Naive B cell (primary cell): ENCODE results near the gene LIX1L. TPM values are rescaled to one million over a fixed set of nuclear protein-coding genes. Genes with fewer than 3 reads are reported as not detected.
A peak's percentile ranks its signal among the peaks of the same experiment; 100 is the strongest.

Experiments
- ATAC-seq, 2 donors: fragments of 150-1000 bp; cut with Tn5 transposase; 2 replicates each; pipeline ENCODE4 v1.10.0; 2021; ENCODE audit warnings: low read depth in 2 of 2, mild to moderate bottlenecking in 2 of 2, moderate library complexity in 2 of 2
- DNase-seq: peaks from one replicate; pipeline ENCODE4 v3.0.0; 2022
- H3K27ac Mint-ChIP-seq, 6 donors: one replicate each; pipeline ENCODE4 v1.8.0; 2020 to 2022; ENCODE audit warnings: mild to moderate bottlenecking in 6 of 6, mixed read lengths in 6 of 6, moderate library complexity in 5 of 6, inconsistent platforms in 2 of 6
- H3K27me3 Mint-ChIP-seq, 3 donors: one replicate each; pipeline ENCODE4 v1.8.0; 2021 to 2022; ENCODE audit warnings: mixed read lengths in 3 of 3, mild to moderate bottlenecking in 1 of 3
- H3K36me3 Mint-ChIP-seq, 2 donors: one replicate each; pipeline ENCODE4 v1.8.0; 2020 to 2022; ENCODE audit warnings: mixed read lengths in 2 of 2, inconsistent platforms in 1 of 2, mild to moderate bottlenecking in 1 of 2
- H3K4me1 Mint-ChIP-seq, 3 donors: one replicate each; pipeline ENCODE4 v1.8.0; 2020 to 2022; ENCODE audit warnings: mixed read lengths in 3 of 3, inconsistent platforms in 1 of 3, mild to moderate bottlenecking in 1 of 3, moderate library complexity in 1 of 3
- H3K4me3 Mint-ChIP-seq, 8 donors: one replicate each; pipeline ENCODE4 v1.8.0; 2020 to 2022; ENCODE audit warnings: mild to moderate bottlenecking in 8 of 8, mixed read lengths in 8 of 8, moderate library complexity in 8 of 8, inconsistent platforms in 2 of 8
- H3K9me3 Mint-ChIP-seq, 7 donors: one replicate each; pipeline ENCODE4 v1.8.0; 2020 to 2022; ENCODE audit warnings: mixed read lengths in 7 of 7, mild to moderate bottlenecking in 5 of 7, inconsistent platforms in 2 of 7, moderate library complexity in 1 of 7
- polyA plus RNA-seq, 6 donors: library from polyadenylated mRNA; unstranded; fragments of 300-500 nt; fragmentation: Illumina TruSeq; gene quantifications; one replicate each; pipeline ENCODE4 v1.2.3, GENCODE V29; 2021; ENCODE audit warnings: low read depth in 6 of 6

The LIX1L gene
- polyA plus RNA-seq, 6 donors from 2014 or later, result 10.6 to 14.2 (median 12.7) TPM

DNA sequence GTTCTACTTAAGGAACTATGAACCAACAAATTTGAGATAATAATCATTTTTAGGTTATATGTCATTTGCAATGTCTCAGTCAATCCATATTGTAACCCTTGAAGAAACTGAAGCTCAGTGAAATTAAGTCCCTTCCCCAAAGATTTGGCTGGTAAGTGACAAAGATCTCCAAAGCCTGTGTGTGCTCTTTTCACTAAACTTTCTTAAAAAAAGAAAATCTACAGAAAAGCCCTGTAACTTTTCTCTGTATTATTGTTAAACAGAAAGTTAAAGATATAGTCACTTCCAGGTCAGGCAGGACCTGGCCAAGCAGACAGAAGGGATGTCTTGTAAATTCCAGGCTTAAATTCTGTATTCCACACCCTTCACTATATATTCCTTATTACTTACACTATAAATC, 1.5 kb downstream of the LIX1L start:
- H3K36me3 Mint-ChIP-seq, result peaks cover 0 to 4% of the 10 kb centered on the region in 2 donors
- ATAC-seq (no peak), DNase-seq (no peak)
- H3K4me3 Mint-ChIP-seq, result peak overlapping the region; percentile 88 to 96 (median 92)
- peaks cover 52 to 69% (median 63%) of the 10 kb centered on the region in 3 donors for H3K4me1 Mint-ChIP-seq
- H3K27ac Mint-ChIP-seq, result peak overlapping the region in 5 of 6 donors; percentile 4 to 97 (median 60)
- no peaks in the 10 kb centered on the region for H3K27me3 Mint-ChIP-seq
- no peaks in the 10 kb centered on the region for H3K9me3 Mint-ChIP-seq

DNA sequence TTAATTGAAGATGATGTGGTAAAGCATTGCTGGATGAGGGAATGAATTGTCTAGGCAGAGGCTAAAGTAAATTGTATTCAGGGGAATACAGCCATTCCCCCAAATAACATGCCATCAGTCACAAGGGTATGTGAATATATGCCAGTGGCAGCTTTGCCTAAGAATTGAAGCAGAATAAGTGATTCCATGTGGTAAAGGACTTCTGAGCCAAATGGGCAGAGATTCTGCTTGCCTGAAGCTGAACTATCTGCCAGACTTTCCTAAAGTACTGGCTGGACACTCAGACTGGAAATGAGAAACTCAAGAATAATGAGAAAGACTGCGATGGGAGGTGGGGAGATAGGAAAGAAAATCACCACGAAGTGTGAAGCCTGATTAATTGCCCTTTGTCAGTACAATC, 2.4 kb downstream of the LIX1L start:
- peak overlapping the region in 2 of 8 donors; percentile 53 to 58 for H3K4me3 Mint-ChIP-seq
- peak overlapping the region in 3 of 6 donors; percentile 16 to 45 (median 25) for H3K27ac Mint-ChIP-seq

DNA sequence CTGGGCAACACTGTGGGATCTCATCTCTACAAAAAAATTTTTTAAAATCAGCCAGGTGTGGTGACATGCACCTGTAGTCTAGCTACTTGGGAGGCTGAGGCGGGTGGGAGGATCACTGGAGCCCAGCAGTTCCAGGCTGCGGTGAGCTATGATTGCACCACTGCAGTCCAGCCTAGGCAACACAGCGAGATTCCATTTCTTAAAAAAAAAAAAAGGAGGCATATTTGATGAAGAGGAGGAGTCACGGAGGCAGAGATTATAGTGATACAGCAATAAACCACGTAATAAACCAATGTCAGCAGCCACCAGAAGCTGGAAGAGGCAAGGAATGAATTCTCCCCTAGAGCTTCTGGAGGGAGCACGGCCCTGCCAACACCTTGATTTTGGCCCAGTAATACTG, 4.0 kb downstream of the LIX1L start:
- peak overlapping the region in 2 of 6 donors; percentile 18 to 81 for H3K27ac Mint-ChIP-seq
- H3K36me3 Mint-ChIP-seq, result peaks cover 0 to 4% of the 10 kb centered on the region in 2 donors
- H3K4me1 Mint-ChIP-seq, result peaks cover 44 to 56% (median 55%) of the 10 kb centered on the region in 3 donors
- no peaks in the 10 kb centered on the region for H3K9me3 Mint-ChIP-seq
- DNase-seq (no peak), ATAC-seq (no peak)
- H3K4me3 Mint-ChIP-seq, result peak overlapping the region in 1 of 8 donors; percentile 58
- H3K27me3 Mint-ChIP-seq, result no peaks in the 10 kb centered on the region

More for the DNA sequence above, 2.4 kb downstream of the LIX1L start:
- H3K27me3 Mint-ChIP-seq, result no peaks in the 10 kb centered on the region
- ATAC-seq (no peak), DNase-seq (no peak)
- H3K9me3 Mint-ChIP-seq, result no peaks in the 10 kb centered on the region
- peaks cover 47 to 61% (median 58%) of the 10 kb centered on the region in 3 donors for H3K4me1 Mint-ChIP-seq
- peaks cover 0 to 4% of the 10 kb centered on the region in 2 donors for H3K36me3 Mint-ChIP-seq

DNA sequence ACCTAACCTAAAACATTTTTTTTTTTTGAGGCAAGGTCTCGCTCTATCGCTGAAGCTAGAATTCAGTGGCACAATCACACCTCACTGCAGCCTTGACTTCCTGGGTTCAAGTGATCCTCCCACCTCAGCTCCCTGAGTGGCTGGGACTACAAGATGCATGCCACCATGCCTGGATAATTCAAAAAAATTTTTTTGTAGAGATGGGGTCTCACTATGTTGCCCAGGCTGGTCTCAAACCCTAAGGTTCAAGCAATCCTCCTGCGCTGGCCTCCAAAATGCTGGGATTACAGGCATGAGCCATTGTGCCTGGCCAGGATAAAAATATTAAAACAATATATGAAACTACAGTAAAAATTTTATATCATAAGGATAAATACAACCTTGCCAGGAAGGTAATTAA, 4.9 kb downstream of the LIX1L start:
- Mint-ChIP-seq H3K36me3 (peaks cover 0 to 4% of the 10 kb centered on the region in 2 donors), H3K27me3 (no peaks in the 10 kb centered on the region), H3K4me1 (peaks cover 34 to 47% (median 45%) of the 10 kb centered on the region in 3 donors), H3K4me3 (no peak overlapping the region), H3K9me3 (no peaks in the 10 kb centered on the region), H3K27ac (no peak overlapping the region)
- DNase-seq, result no peak
- no peak for ATAC-seq

DNA sequence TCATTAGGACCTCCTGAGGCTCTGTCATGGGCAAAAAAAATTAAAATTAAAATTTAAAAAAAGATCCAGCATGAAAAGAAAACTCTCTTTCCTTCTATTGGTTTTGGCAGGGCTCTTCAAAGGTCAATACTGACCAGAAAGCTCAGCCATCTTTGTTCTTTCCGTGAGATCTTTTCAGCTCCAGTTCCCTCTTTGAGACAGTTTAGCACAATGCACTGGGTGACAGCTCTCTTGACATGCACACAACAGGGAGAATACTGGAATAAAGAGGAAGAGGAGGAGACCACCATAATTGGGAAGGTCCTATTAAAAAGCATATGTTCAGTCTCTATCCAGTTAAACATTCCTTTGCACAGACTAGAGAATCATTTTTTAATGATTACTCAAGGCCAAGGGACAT, 6.3 kb downstream of the LIX1L start:
- Mint-ChIP-seq H3K27ac (no peak overlapping the region), H3K27me3 (no peaks in the 10 kb centered on the region), H3K4me1 (peaks cover 26 to 37% (median 36%) of the 10 kb centered on the region in 3 donors), H3K4me3 (no peak overlapping the region), H3K9me3 (no peaks in the 10 kb centered on the region), H3K36me3 (peaks cover 0 to 6% of the 10 kb centered on the region in 2 donors)
- DNase-seq (no peak), ATAC-seq (no peak)

DNA sequence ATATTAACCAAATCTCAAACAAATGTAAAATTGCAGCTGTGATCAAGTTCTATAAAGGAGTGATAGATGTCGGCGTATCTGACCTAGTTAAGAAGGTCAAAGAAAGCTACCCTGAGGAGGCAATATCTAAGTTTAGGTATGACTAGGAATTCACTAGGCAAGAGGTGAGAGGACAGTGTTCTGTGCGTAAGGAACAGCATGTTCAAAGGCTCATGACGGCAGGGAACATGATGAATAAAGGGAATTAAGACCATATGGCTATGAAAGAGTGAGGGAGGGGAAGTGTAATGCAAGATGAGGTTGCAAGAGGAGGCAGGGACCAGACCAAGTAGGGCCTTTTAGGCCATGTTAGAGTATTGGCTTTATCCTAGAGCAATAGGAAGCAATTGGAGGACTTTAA, 8.6 kb downstream of the LIX1L start:
- H3K27ac Mint-ChIP-seq, result no peak overlapping the region
- DNase-seq (no peak), ATAC-seq (no peak)
- no peak overlapping the region for H3K4me3 Mint-ChIP-seq
- peaks cover 13 to 20% (median 14%) of the 10 kb centered on the region in 3 donors for H3K4me1 Mint-ChIP-seq
- H3K9me3 Mint-ChIP-seq, result no peaks in the 10 kb centered on the region
- no peaks in the 10 kb centered on the region for H3K27me3 Mint-ChIP-seq
- H3K36me3 Mint-ChIP-seq, result peaks cover 0 to 9% of the 10 kb centered on the region in 2 donors

DNA sequence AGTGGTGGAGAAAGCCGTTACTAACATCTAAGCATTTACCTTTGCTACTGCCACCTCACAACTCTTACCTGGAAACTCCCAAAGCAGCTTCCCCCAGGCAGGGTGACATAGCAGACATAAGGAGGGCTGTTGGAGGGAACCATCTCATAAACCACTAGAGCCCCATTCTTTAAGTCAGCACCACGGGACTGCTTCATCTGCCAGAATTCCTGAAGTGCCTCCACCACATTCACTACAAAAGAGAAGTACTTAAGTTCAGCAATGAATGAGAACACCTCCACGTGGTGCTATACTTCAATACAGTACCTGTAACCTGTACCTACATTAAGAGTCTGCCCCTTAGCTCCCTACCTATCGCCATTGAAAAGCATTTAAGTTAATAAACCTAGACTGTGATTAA, 10.3 kb downstream of the LIX1L start:
- H3K4me1 Mint-ChIP-seq, result peaks cover 5 to 17% (median 15%) of the 10 kb centered on the region in 3 donors
- no peaks in the 10 kb centered on the region for H3K27me3 Mint-ChIP-seq
- no peak overlapping the region for H3K27ac Mint-ChIP-seq
- H3K36me3 Mint-ChIP-seq, result peaks cover 7 to 19% of the 10 kb centered on the region in 2 donors
- no peak overlapping the region for H3K4me3 Mint-ChIP-seq
- ATAC-seq (no peak), DNase-seq (no peak)
- H3K9me3 Mint-ChIP-seq, result no peaks in the 10 kb centered on the region

DNA sequence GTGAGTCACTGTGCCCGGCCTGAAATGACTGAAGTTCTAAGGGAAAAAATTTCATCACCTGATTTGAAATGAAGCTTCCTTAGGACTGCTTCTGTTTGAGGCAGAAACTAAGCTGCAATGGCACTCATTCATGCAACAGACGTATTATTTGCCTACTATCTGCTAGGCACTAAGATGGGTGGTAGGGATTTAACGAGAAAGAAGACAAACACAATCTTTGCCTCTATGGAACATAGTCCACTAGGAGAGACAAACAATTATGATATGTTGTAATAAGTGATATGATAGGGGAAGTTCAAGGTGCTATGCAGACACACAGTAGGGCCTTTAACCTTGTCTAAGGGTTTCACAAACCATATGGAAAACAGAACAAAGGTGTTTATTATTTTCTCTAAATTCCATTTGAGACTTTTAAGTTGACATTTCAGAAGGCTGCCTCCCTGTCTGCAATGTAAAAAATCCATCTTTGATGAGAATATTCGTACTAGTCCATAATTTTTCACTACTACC, 11.3 kb downstream of the LIX1L start:
- H3K4me1 Mint-ChIP-seq, result peaks cover 5 to 16% (median 10%) of the 10 kb centered on the region in 3 donors
- no peak for DNase-seq

DNA sequence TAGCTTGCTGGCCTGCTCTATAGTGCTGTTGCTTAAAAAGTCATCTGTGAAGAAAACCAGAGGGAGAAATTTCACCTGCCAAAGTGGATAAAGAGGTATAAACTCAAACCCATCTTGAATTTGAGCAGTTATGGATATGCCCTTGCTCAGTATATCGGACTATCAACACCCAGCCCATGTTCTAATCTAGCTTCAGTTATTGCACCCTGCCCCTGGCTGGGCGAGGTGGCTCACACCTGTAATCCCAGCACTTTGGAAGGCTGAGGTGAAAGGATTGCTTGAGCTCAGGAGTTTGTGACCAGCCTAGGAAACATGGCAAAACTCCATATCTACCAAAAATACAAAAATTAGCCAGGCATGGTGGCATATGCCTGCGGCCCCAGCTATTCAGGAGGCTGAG, 13.3 kb downstream of the LIX1L start:
- ATAC-seq (no peak), DNase-seq (no peak)
- Mint-ChIP-seq H3K4me3 (no peak overlapping the region), H3K27ac (peak overlapping the region in 2 of 6 donors; percentile 30 to 44), H3K9me3 (no peaks in the 10 kb centered on the region), H3K36me3 (peaks cover 13 to 19% of the 10 kb centered on the region in 2 donors), H3K27me3 (no peaks in the 10 kb centered on the region), H3K4me1 (peaks cover 3 to 11% (median 5%) of the 10 kb centered on the region in 3 donors)

More for the DNA sequence above, 11.3 kb downstream of the LIX1L start:
- H3K27ac Mint-ChIP-seq, result peak overlapping the region in 1 of 6 donors; percentile 39
- peaks cover 13 to 21% of the 10 kb centered on the region in 2 donors for H3K36me3 Mint-ChIP-seq
- H3K9me3 Mint-ChIP-seq, result no peaks in the 10 kb centered on the region
- no peaks in the 10 kb centered on the region for H3K27me3 Mint-ChIP-seq
- H3K4me3 Mint-ChIP-seq, result no peak overlapping the region
- no peak for ATAC-seq

DNA sequence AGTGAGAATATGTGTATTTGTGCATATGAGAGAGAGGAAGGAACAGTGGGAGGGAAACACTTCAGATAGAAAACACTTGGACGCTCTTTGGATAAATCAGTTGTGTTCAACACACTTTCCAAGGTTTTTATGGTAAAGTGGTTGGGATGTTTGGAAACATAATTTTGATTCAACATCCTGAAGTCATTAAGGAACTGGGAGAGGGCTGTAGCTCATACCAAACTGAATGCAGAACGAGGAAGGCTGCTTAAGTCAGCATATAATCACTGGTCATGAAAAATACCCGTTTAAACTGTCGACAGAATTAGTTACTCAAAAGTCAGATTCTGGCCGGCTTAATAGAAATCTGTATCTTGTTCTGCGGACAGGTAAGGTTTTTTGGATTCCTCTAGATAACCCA, 14.9 kb downstream of the LIX1L start:
- Mint-ChIP-seq H3K9me3 (no peaks in the 10 kb centered on the region), H3K27ac (peak overlapping the region in 2 of 6 donors; percentile 23 to 61), H3K36me3 (peaks cover 13 to 19% of the 10 kb centered on the region in 2 donors), H3K4me3 (no peak overlapping the region), H3K27me3 (no peaks in the 10 kb centered on the region), H3K4me1 (peaks cover 0 to 6% (median 0%) of the 10 kb centered on the region in 3 donors)
- DNase-seq (no peak), ATAC-seq (no peak)

DNA sequence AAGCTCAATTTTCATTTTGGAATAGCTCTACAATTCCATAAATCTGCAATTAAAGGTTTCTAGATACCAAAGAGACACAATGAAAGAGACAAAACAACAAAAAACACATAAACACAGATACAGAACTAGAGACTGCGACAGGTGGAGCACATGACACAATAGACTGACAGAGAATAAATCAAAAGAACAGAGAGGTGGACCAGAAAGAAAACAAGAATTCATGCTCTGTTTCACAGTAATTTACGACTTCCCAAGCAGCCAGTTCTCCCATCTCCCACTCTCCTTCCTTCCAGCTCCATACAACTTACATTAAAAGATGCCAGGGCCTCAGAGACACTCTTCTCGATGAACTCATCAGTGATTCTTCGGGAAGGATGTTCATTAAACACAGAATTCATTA, 15.4 kb downstream of the LIX1L start:
- Mint-ChIP-seq H3K9me3 (no peaks in the 10 kb centered on the region), H3K36me3 (peaks cover 13 to 19% of the 10 kb centered on the region in 2 donors), H3K27me3 (no peaks in the 10 kb centered on the region), H3K4me1 (peaks cover 0 to 6% (median 0%) of the 10 kb centered on the region in 3 donors), H3K27ac (peak overlapping the region in 2 of 6 donors; percentile 23 to 61), H3K4me3 (no peak overlapping the region)
- no peak for DNase-seq
- no peak for ATAC-seq

DNA sequence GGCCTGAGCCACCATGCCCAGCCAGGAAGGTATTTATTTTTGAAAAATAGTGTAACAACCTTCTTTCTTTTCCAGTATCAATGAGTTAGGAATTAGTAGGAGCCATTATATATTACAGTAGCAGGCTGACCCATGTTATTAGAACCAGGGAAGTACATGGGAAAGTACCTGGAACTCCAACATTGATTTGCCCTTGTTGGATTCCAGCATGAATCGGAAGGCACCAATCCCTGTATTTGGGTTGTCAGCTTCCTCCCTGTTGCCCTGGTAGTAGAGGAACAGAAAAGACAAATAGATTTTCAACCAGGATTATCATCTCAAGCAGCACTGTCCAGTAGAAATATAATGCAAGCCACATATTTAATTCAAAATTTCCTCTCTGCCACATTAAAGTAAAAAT, 20.4 kb downstream of the LIX1L start:
- H3K27me3 Mint-ChIP-seq, result no peaks in the 10 kb centered on the region
- no peak for DNase-seq
- ATAC-seq, result no peak
- peaks cover 11 to 14% (median 12%) of the 10 kb centered on the region in 3 donors for H3K4me1 Mint-ChIP-seq
- H3K9me3 Mint-ChIP-seq, result no peaks in the 10 kb centered on the region
- H3K36me3 Mint-ChIP-seq, result peaks cover 5 to 11% of the 10 kb centered on the region in 2 donors
- H3K4me3 Mint-ChIP-seq, result no peak overlapping the region
- no peak overlapping the region for H3K27ac Mint-ChIP-seq

DNA sequence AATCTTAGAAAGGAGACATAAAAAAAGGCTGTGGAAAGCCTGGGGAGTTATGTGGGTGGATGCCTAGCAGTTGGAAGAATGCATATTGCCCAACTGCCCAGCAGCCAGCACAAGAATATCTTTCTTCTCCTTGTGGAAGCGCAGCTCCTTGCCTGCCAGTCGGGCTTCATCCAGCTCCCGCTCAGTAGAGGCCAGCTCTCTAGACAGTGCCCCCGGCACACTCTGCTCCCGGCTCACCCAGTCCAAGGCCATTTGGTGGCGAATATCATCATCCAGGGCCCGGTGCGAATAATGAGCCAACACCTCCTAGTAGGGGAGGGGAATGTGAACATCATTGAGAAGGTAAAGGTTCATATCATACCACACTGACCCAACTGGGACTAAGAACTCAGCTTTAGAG, 21.6 kb downstream of the LIX1L start:
- H3K4me3 Mint-ChIP-seq, result no peak overlapping the region
- H3K27me3 Mint-ChIP-seq, result no peaks in the 10 kb centered on the region
- no peaks in the 10 kb centered on the region for H3K9me3 Mint-ChIP-seq
- H3K36me3 Mint-ChIP-seq, result peaks cover 0 to 7% of the 10 kb centered on the region in 2 donors
- no peak for DNase-seq
- no peak for ATAC-seq
- peaks cover 15 to 25% (median 19%) of the 10 kb centered on the region in 3 donors for H3K4me1 Mint-ChIP-seq
- no peak overlapping the region for H3K27ac Mint-ChIP-seq

DNA sequence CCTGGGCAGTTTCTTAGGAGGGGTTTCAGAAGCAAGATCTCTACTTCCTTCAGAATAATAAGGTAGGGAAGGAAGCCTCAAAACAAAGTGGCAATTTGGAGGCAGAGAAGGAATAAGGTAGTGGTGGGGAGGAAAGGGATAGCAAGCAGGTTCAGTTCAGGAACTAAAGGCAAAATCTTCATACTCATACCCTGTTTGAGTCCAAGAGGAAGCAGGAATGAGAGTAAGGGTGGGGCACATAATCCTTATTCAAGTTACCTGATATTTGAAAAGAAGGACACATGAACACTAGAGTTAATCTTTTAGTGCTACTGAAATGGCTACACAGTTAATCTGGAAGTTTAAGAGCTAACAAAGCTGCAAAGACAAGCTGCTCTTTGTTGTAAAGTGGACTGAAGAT, 22.1 kb downstream of the LIX1L start:
- no peak for ATAC-seq
- Mint-ChIP-seq H3K27me3 (no peaks in the 10 kb centered on the region), H3K9me3 (no peaks in the 10 kb centered on the region), H3K27ac (peak overlapping the region in 1 of 6 donors; percentile 52), H3K4me1 (peaks cover 20 to 29% (median 23%) of the 10 kb centered on the region in 3 donors), H3K4me3 (no peak overlapping the region), H3K36me3 (peaks cover 0 to 7% of the 10 kb centered on the region in 2 donors)
- DNase-seq, result no peak
